ENCODE data around the gene FREY1. TPM values are rescaled to one million over a fixed set of nuclear protein-coding genes. Genes with fewer than 3 reads are reported as not detected.

Gene FREY1
- total and polyA plus RNA-seq, 2 of the 8 experiments (the other 6 are each of a cell fraction or from before 2014, with no cell fraction given) = 0.32 to 1.1 TPM

- Histone ChIP-seq H3K56ac (replicated peaks; ENCODE audit: insufficient read length, low read depth, low read length) (no peak overlapping the region), H3K14ac (ENCODE audit: insufficient read length) (no peak overlapping the region), H2BK20ac (ENCODE audit: low read length) (no peak overlapping the region), H3K27me3 (replicated peaks in 1 of 4; ENCODE audit: control insufficient read depth in 3 of 4, extremely low read depth in 1 of 4, insufficient read depth in 3 of 4, low read length in 3 of 4) (no peaks in the 10 kb centered on the region), H3K9ac (replicated peaks in 1 of 4; ENCODE audit: extremely low read depth in 1 of 4, low read depth in 3 of 4, low read length in 3 of 4) (no peak overlapping the region), H4K20me1 (replicated peaks in 1 of 2; ENCODE audit: control insufficient read depth in 1 of 2, insufficient read depth in 2 of 2, low read length in 2 of 2) (peaks cover 4 to 20% of the 10 kb centered on the region in 2 experiments), H2BK12ac (ENCODE audit: low read depth, low read length) (no peak overlapping the region), H2BK5ac (ENCODE audit: low read depth, low read length) (no peak overlapping the region), H3K4me2 (ENCODE audit: insufficient read depth in 1 of 2, low read depth in 2 of 2, low read length in 2 of 2) (no peak overlapping the region), H3K4ac (replicated peaks; ENCODE audit: insufficient read length, low read depth, low read length) (no peak overlapping the region), H2AK5ac (ENCODE audit: low read depth, low read length) (no peak overlapping the region), H3K4me3 (ENCODE audit: extremely low read depth in 1 of 4, insufficient read depth in 2 of 4, low read depth in 3 of 4, low read length in 4 of 4) (no peak overlapping the region), H3K79me1 (ENCODE audit: low read depth, low read length) (peaks cover 8% of the 10 kb centered on the region; the same call in 1 of the 2 replicates), H3K27ac (ENCODE audit: low read depth, low read length) (no peak overlapping the region), H2BK15ac (ENCODE audit: low read length) (no peak overlapping the region), H3K23ac (ENCODE audit: insufficient read length) (no peak overlapping the region), H3K9me3 (ENCODE audit: insufficient read depth in 2 of 2, low read depth in 1 of 2, low read length in 1 of 2) (no peaks in the 10 kb centered on the region), H3K18ac (ENCODE audit: extremely low read depth, low read length) (no peak overlapping the region), H4K5ac (ENCODE audit: insufficient read length, low read depth, low read length) (no peak overlapping the region), H4K8ac (ENCODE audit: extremely low read depth, insufficient read depth, low read length) (no peak overlapping the region), H3K36me3 (ENCODE audit: control insufficient read depth in 2 of 4, insufficient read depth in 4 of 4, low read length in 3 of 4) (peaks cover 3 to 21% (median 15%) of the 10 kb centered on the region in 4 experiments; a peak in 7 of 8 replicates), H3K23me2 (ENCODE audit: low read depth, low read length) (peaks cover 10% of the 10 kb centered on the region), H2BK120ac (replicated peaks; ENCODE audit: low read depth, low read length) (no peak overlapping the region), H4K91ac (replicated peaks; ENCODE audit: insufficient read length, low read length) (no peak overlapping the region), H2AFZ (ENCODE audit: low read length) (no peak overlapping the region), H3K79me2 (ENCODE audit: control insufficient read depth in 1 of 2, insufficient read depth in 2 of 2, low read length in 2 of 2) (peaks cover 0 to 6% of the 10 kb centered on the region in 2 experiments; a peak in 1 of 4 replicates), H3K4me1 (replicated peaks in 1 of 4; ENCODE audit: control insufficient read depth in 3 of 4, insufficient read depth in 4 of 4, low read length in 3 of 4) (peaks cover 3 to 17% (median 8%) of the 10 kb centered on the region in 4 experiments)
- CTCF ChIA-PET (ENCODE audit: partially characterized antibody) = interaction anchor here (2.3 to 4.7 kb wide), 3 partner anchors 42 to 72 kb away, joined by 5 to 33 read pairs (median 14); no protein-coding TSS in a partner anchor
- POLR2A ChIA-PET (ENCODE audit: partially characterized antibody) = interaction anchor here (0.7 to 5.4 kb wide), 7 partner anchors 9 to 80 kb away, joined by 3 to 36 read pairs (median 5); partner anchors contain the start of gene FREY1
- no peak for FAIRE-seq
- WGBS, 2 experiments (ENCODE audit: extremely low coverage in 1 of 2, insufficient coverage in 1 of 2, insufficient read length in 1 of 2, insufficient replicate concordance in 2 of 2, low coverage in 1 of 2, low lambda C conversion rate in 2 of 2, missing lambda C conversion rate in 1 of 2) = 87% methylated on average over 13 of the region's 13 CpGs; no CpG with 5 or more reads in 1 of the 2 experiments
- DNase-seq (ENCODE audit: low read depth in 1 of 2, low spot score in 2 of 2) = no peak
- no peak for TF ChIP-seq TCF12 (IDR thresholded peaks at IDR 0.05; ENCODE audit: low read depth, low read length)
- TF ChIP-seq NANOG (IDR thresholded peaks at IDR 0.05; ENCODE audit: insufficient read depth, low read depth, low read length, poor library complexity, severe bottlenecking) = no peak
- TF ChIP-seq MAX (IDR thresholded peaks at IDR 0.05) = no peak
- no peak for TF ChIP-seq TAF1 (IDR thresholded peaks at IDR 0.05; ENCODE audit: low read depth, low read length)
These were observed 8.4 kb upstream of the FREY1 start for GRCh38 chr11:45915446-45915845.
